ENCODE measurements around the gene QPCTL. TPM values are rescaled to one million over a fixed set of nuclear protein-coding genes. Genes with fewer than 3 reads are reported as not detected.

Gene QPCTL
- total and polyA plus RNA-seq, 10 of the 15 experiments (the other 5 are each of a cell fraction or from before 2014, with no cell fraction given), result 1.1 to 22.6 (median 11.2) TPM

- TF ChIP-seq SPI1 (IDR thresholded peaks at IDR 0.05; ENCODE audit: borderline replicate concordance, insufficient read depth, low read depth, low read length) (no peak), FOXK2 (IDR thresholded peaks at IDR 0.05) (no peak), ATF2 (IDR thresholded peaks at IDR 0.05; ENCODE audit: low read length) (no peak), IRF4 (IDR thresholded peaks at IDR 0.05; ENCODE audit: low read depth, low read length) (0 out of 2 replicates have a peak, but pooled peaks have one; percentile 61), NFXL1 (IDR thresholded peaks at IDR 0.05; ENCODE audit: borderline replicate concordance) (no peak), POLR2A (IDR thresholded peaks at IDR 0.05; ENCODE audit: low read depth, low read length) (no peak), MLLT1 (IDR thresholded peaks at IDR 0.05) (peak; percentile 86), YBX1 (IDR thresholded peaks at IDR 0.05) (no peak), BCL3 (IDR thresholded peaks at IDR 0.05; ENCODE audit: borderline replicate concordance, insufficient read depth, low read depth, low read length, poor library complexity, severe bottlenecking) (no peak), SIX5 (IDR thresholded peaks at IDR 0.05; ENCODE audit: low read depth, low read length, severe bottlenecking) (no peak), NR2C1 (IDR thresholded peaks at IDR 0.05) (no peak), EP300 (IDR thresholded peaks at IDR 0.05; ENCODE audit: borderline replicate concordance in 1 of 2, control insufficient read depth in 1 of 2, low read depth in 2 of 2, low read length in 2 of 2) (no peak), ZNF622 (IDR thresholded peaks at IDR 0.05) (no peak), RAD51 (IDR thresholded peaks at IDR 0.05) (no peak), MXI1 (IDR thresholded peaks at IDR 0.05; ENCODE audit: low read depth, low read length) (no peak), PKNOX1 (IDR thresholded peaks at IDR 0.05) (peak; percentile 37; the same call in 1 of the 2 replicates), ZNF217 (IDR thresholded peaks at IDR 0.05) (peak; percentile 63; the same call in 1 of the 2 replicates), EGR1 (IDR thresholded peaks at IDR 0.05; ENCODE audit: borderline replicate concordance in 1 of 2, low read depth in 2 of 2, low read length in 2 of 2) (0 out of 3 replicates have a peak, but pooled peaks of 1 of the 2 experiments have one; percentile 32), DPF2 (IDR thresholded peaks at IDR 0.05) (no peak; the same call in 1 of the 2 replicates), BRCA1 (IDR thresholded peaks at IDR 0.05; ENCODE audit: low read depth, low read length) (no peak), MTA3 (IDR thresholded peaks at IDR 0.05; ENCODE audit: borderline replicate concordance, low read length) (no peak), YY1 (IDR thresholded peaks at IDR 0.05; ENCODE audit: low read depth, low read length) (peak; percentile 84), RBBP5 (conservative IDR thresholded peaks at IDR 0.05) (no peak), JUND (IDR thresholded peaks at IDR 0.05; ENCODE audit: low read depth, low read length) (no peak), PML (IDR thresholded peaks at IDR 0.05; ENCODE audit: low read length) (no peak), JUNB (IDR thresholded peaks at IDR 0.05) (no peak), ZNF274 (IDR thresholded peaks at IDR 0.05; ENCODE audit: insufficient read depth, insufficient read length) (no peak), ETV6 (conservative IDR thresholded peaks at IDR 0.05 in 1 of 2, IDR thresholded peaks at IDR 0.05 in 1 of 2; ENCODE audit: borderline replicate concordance in 1 of 2, low read depth in 1 of 2) (no peak)
Measured at GRCh38 chr19:45645631-45646344, 46.7 kb upstream of the QPCTL start (continued).
